ENCODE results near the gene LEMD1.

DNA sequence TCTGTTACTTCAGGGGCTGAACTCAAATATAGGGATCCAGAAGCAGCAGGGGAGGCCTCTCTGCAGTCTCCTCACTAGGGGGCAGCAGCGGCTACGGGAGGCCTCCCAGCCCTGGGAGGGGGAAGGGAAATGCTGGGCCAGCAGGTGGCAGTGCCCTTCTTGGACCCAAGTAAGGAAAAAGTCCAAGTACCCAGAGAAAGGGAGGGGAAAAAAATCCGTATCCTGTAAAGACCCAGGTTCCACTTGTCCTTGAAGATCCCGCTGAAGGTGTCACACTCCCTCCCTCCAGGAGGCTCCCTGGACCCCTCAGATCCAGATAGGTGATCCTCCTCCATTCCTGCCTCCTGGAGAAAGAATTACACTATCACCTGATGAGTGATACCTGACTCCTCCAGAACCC lies 86.2 kb downstream of the LEMD1 start:
- TF ChIP-seq, protein P1, sequence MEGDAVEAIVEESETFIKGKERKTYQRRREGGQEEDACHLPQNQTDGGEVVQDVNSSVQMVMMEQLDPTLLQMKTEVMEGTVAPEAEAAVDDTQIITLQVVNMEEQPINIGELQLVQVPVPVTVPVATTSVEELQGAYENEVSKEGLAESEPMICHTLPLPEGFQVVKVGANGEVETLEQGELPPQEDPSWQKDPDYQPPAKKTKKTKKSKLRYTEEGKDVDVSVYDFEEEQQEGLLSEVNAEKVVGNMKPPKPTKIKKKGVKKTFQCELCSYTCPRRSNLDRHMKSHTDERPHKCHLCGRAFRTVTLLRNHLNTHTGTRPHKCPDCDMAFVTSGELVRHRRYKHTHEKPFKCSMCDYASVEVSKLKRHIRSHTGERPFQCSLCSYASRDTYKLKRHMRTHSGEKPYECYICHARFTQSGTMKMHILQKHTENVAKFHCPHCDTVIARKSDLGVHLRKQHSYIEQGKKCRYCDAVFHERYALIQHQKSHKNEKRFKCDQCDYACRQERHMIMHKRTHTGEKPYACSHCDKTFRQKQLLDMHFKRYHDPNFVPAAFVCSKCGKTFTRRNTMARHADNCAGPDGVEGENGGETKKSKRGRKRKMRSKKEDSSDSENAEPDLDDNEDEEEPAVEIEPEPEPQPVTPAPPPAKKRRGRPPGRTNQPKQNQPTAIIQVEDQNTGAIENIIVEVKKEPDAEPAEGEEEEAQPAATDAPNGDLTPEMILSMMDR (IDR thresholded peaks at IDR 0.05): peak; percentile 76 to 87 (median 82)
- TF ChIP-seq POLR2A (IDR thresholded peaks at IDR 0.05): no peak
